HepG2 (cell line): ENCODE measurements around the gene VENTX. TPM values are rescaled to one million over a fixed set of nuclear protein-coding genes. Genes with fewer than 3 reads are reported as not detected.

ENCODE experiments used
- ATAC-seq: fragments of 200-7000 bp; cut with Tn5 transposase; 3 replicates; pipeline ENCODE4 v1.9.1; 2020; ENCODE audit warnings: mild to moderate bottlenecking, moderate library complexity
- BruUV-seq: library from RNA; stranded (reverse); fragments of 400-500 nt; replicated peaks from 2 replicates; lab custom pipeline; 2021; lab: Mats Ljungman, UMichigan
- CTCF ChIA-PET: fragments of 300-600 bp; formaldehyde crosslinking; extraction: SDS; loops from one replicate; lab custom pipeline; 2021; ENCODE audit warnings: low total read pairs, inconsistent platforms, low intra/inter-chr PET ratio; lab: Yijun Ruan, JAX
- POLR2A ChIA-PET: fragments of 350-600 bp; sonication (Branson Sonifier 250); formaldehyde crosslinking; loops from one replicate; lab custom pipeline; 2020; ENCODE audit warnings: antibody characterized with exemption, inconsistent platforms; lab: Yijun Ruan, JAX
- DNase-seq: peaks from one replicate; pipeline ENCODE4 v3.0.0-alpha.2; 2015; ENCODE audit warnings: low spot score
- FAIRE-seq: peaks from 3 replicates; lab custom pipeline; 2011; peaks lifted over from hg19 to GRCh38; lab: Jason Lieb, UNC
- H2AFZ ChIP-seq: one replicate; pipeline ENCODE4 v1.6.1; 2011; ENCODE audit warnings: low read length, inconsistent platforms
- H3K27ac ChIP-seq: fragments of 300-600 bp; 3 replicates; pipeline ENCODE4 v1.8.0; 2011; ENCODE audit warnings: mixed run types, mild to moderate bottlenecking, mixed read lengths, low read length, inconsistent platforms; ENCODE audit not compliant: insufficient read depth; ENCODE audit errors: extremely low read length
- H3K27me3 ChIP-seq, 2 experiments: fragments of 200-600 bp in 1 of 2; 2 replicates in 1 of 2; 3 replicates in 1 of 2; pipeline versions ENCODE4 v1.6.0 to v1.8.0; 2011; ENCODE audit warnings: low read length in 2 of 2, mild to moderate bottlenecking in 2 of 2, moderate library complexity in 2 of 2, inconsistent platforms in 1 of 2; ENCODE audit not compliant: insufficient read depth in 2 of 2, control insufficient read depth in 1 of 2
- H3K36me3 ChIP-seq, 2 experiments: fragments of 200-600 bp in 1 of 2; replicated peaks in 1 of 2; 2 replicates in 1 of 2; 3 replicates in 1 of 2; pipeline versions ENCODE4 v1.5.1 to v1.8.0; 2011; ENCODE audit warnings: low read length in 2 of 2, inconsistent platforms in 1 of 2; ENCODE audit not compliant: insufficient read depth in 2 of 2, control insufficient read depth in 1 of 2
- H3K4me1 ChIP-seq: 2 replicates; pipeline ENCODE4 v1.5.1; 2012; ENCODE audit warnings: low read length, inconsistent platforms; ENCODE audit not compliant: insufficient read depth
- H3K4me2 ChIP-seq: 2 replicates; pipeline ENCODE4 v1.6.0; 2011; ENCODE audit warnings: low read depth, low read length, inconsistent platforms
- H3K4me3 ChIP-seq, 3 experiments: fragments of 200-600 bp in 1 of 3; sonication (generic), shearing (Covaris generic) in 1 of 3; replicated peaks in 1 of 3; 2 replicates each; pipeline ENCODE4 v1.5.1; 2011 to 2016; ENCODE audit warnings: low read length in 3 of 3, inconsistent platforms in 2 of 3, low read depth in 2 of 3, mild to moderate bottlenecking in 2 of 3, control low read depth in 1 of 3, mixed read lengths in 1 of 3; ENCODE audit not compliant: insufficient read depth in 1 of 3
- H3K79me2 ChIP-seq: one replicate; pipeline ENCODE4 v1.6.1; 2011; ENCODE audit warnings: low read length, inconsistent platforms; ENCODE audit not compliant: insufficient read depth
- H3K9ac ChIP-seq: 2 replicates; pipeline ENCODE4 v1.6.0; 2011; ENCODE audit warnings: mild to moderate bottlenecking, low read depth, low read length, inconsistent platforms; ENCODE audit not compliant: insufficient read depth
- H3K9me3 ChIP-seq: 2 replicates; pipeline ENCODE4 v1.5.1; 2012; ENCODE audit warnings: mild to moderate bottlenecking, low read length
- H4K20me1 ChIP-seq: 2 replicates; pipeline ENCODE4 v1.6.0; 2011; ENCODE audit warnings: inconsistent platforms, mild to moderate bottlenecking, low read length, moderate library complexity; ENCODE audit not compliant: insufficient read depth
- AGO2 ChIP-seq: fragments of 200-400 bp; formaldehyde crosslinking; optimal IDR thresholded peaks from 2 replicates; pipeline ENCODE3; 2017; ENCODE audit warnings: mild to moderate bottlenecking, low read depth, low read length, moderate library complexity
- GTF3A ChIP-seq: sonication (generic); formaldehyde crosslinking; conservative IDR thresholded peaks from 2 replicates; pipeline ENCODE4 v1.4.0; 2020; ENCODE audit warnings: mild to moderate bottlenecking, missing genetic modification reagents
- WGBS: methylation state at CpG from one replicate; pipeline ENCODE4 v1.1.6; 2017; ENCODE audit warnings: low lambda C conversion rate; 5-methylcytosine and 5-hydroxymethylcytosine counted together
- in situ Hi-C: cut with HindIII; loops from 2 replicates; pipeline ENCODE4 v1.10.0; 2017; ENCODE audit warnings: low pct_unique_long_range_greater_than_20kb; ENCODE audit not compliant: extremely low pct_ligation_motif_present
- intact Hi-C: fragments of 100-400 bp; cut with micrococcal nuclease; formaldehyde crosslinking; loops from one replicate; pipeline ENCODE4 v1.10.0; 2022; ENCODE audit not compliant: unreplicated experiment
- microRNA counts: library from miRNA; unstranded; fragments of <30 nt; microRNA quantifications from one replicate; lab custom pipeline; 2015
- microRNA-seq: library from miRNA; unstranded; fragments of <30 nt; microRNA quantifications from one replicate; pipeline ENCODE4, GENCODE V29; 2020
- polyA plus RNA-seq, 8 experiments: library from polyadenylated mRNA; depleted of rRNA in 3 of 8; stranded (reverse) in 7 of 8; unstranded in 1 of 8; fragments of >200 nt; fragmentation: Illumina TruSeq in 4 of 8; extraction: Trizol in 4 of 8; gene quantifications; 2 replicates each; pipeline versions ENCODE4 v1.2.1 to v1.2.3, GENCODE V29; 2011 to 2016; ENCODE audit warnings: low read depth in 4 of 8, missing spikeins in 1 of 8, mixed read lengths in 1 of 8; ENCODE audit not compliant: insufficient read depth in 1 of 8
- total RNA-seq, 5 experiments: library from RNA; depleted of rRNA; stranded (reverse); fragments of >200 nt; fragmentation: Illumina TruSeq; extraction: Trizol; gene quantifications; 2 replicates each; pipeline ENCODE4 v1.2.3, GENCODE V29; 2016; ENCODE audit warnings: low read depth in 1 of 5

Gene VENTX
- total and polyA plus RNA-seq, 2 of the 13 experiments (the other 11 are each of a cell fraction or from before 2014, with no cell fraction given), result not detected

GRCh38 chr10:133289761-133290160, 52.1 kb downstream of the VENTX start:
- TF ChIP-seq GTF3A (CRISPR knock-in tag), result no peak
- TF ChIP-seq AGO2, result peak; percentile 48
- no peak overlapping the region for H3K9ac ChIP-seq
- no peaks in the 10 kb centered on the region for H3K79me2 ChIP-seq
- no peak overlapping the region for H3K4me2 ChIP-seq
- no peak for ATAC-seq
- H3K27ac ChIP-seq, result no peak overlapping the region
- H3K4me1 ChIP-seq, result no peaks in the 10 kb centered on the region
- H4K20me1 ChIP-seq, result no peaks in the 10 kb centered on the region
- H3K36me3 ChIP-seq, result peaks cover 17 to 63% of the 10 kb centered on the region in 2 experiments; a peak in 4 of 5 replicates
- DNase-seq, result no peak
- no peaks in the 10 kb centered on the region for H3K27me3 ChIP-seq
- intact Hi-C loops, result no loop called here
- no peak overlapping the region for H2AFZ ChIP-seq
- no peaks in the 10 kb centered on the region for H3K9me3 ChIP-seq
- BruUV-seq, result no TSS peak
- 97% methylated on average over 22 of the region's 24 CpGs for WGBS
- ChIA-PET POLR2A (no interaction called here), CTCF (no interaction called here)
- FAIRE-seq, result no peak
- no peak overlapping the region for H3K4me3 ChIP-seq
- in situ Hi-C loops, result no loop called here

MicroRNAs within 50 kb of the gene (microRNA counts, 767-probe panel; counts per million panel counts)
- not detected for microRNA hsa-miR-202-3p (lab: Ali Mortazavi, UCI)

Small RNA genes within 50 kb of the gene (microRNA-seq; reads per million reads assigned to microRNA genes)
- gene MIR202, result not detected

Other genes starting within 250 kb of the VENTX start
- not detected in 2 replicates for gene ADGRA1, start 149.9 kb upstream of the VENTX start, total RNA-seq (2016; rRNA removed; fragmentation: Illumina TruSeq; extraction: Trizol)
- gene ADGRA1, start 149.9 kb upstream of the VENTX start, polyA plus RNA-seq (2011; rRNA removed), result not detected in 2 replicates
- gene KNDC1, start 77.6 kb upstream of the VENTX start, total RNA-seq (2016; rRNA removed; fragmentation: Illumina TruSeq; extraction: Trizol), result 0.44 TPM in 1 of 2 replicates, not detected in the other
- gene KNDC1, start 77.6 kb upstream of the VENTX start, polyA plus RNA-seq (2011; rRNA removed), result 0.56 and 0.69 TPM in 2 replicates
- gene UTF1, start 7.6 kb upstream of the VENTX start, total RNA-seq (2016; rRNA removed; fragmentation: Illumina TruSeq; extraction: Trizol), result not detected in 2 replicates
- gene UTF1, start 7.6 kb upstream of the VENTX start, polyA plus RNA-seq (2011; rRNA removed), result not detected in 2 replicates
- gene ADAM8, start 39.0 kb downstream of the VENTX start, total RNA-seq (2016; rRNA removed; fragmentation: Illumina TruSeq; extraction: Trizol), result 0.07 and 0.93 TPM in 2 replicates
- 0.24 and 0.65 TPM in 2 replicates for gene ADAM8, start 39.0 kb downstream of the VENTX start, polyA plus RNA-seq (2011; rRNA removed)
- gene TUBGCP2, start 71.0 kb downstream of the VENTX start, total RNA-seq (2016; rRNA removed; fragmentation: Illumina TruSeq; extraction: Trizol), result 34.5 and 44.1 TPM in 2 replicates
- 21.3 and 22.6 TPM in 2 replicates for gene TUBGCP2, start 71.0 kb downstream of the VENTX start, polyA plus RNA-seq (2011; rRNA removed)
- 53.4 and 66.4 TPM in 2 replicates for gene ZNF511, start 71.1 kb downstream of the VENTX start, total RNA-seq (2016; rRNA removed; fragmentation: Illumina TruSeq; extraction: Trizol)
- gene ZNF511, start 71.1 kb downstream of the VENTX start, polyA plus RNA-seq (2011; rRNA removed), result 35.6 and 37.0 TPM in 2 replicates
- not detected in 2 replicates for gene CALY, start 99.0 kb downstream of the VENTX start, total RNA-seq (2016; rRNA removed; fragmentation: Illumina TruSeq; extraction: Trizol)
- 0.08 and 0.21 TPM in 2 replicates for gene CALY, start 99.0 kb downstream of the VENTX start, polyA plus RNA-seq (2011; rRNA removed)
- gene PRAP1, start 109.5 kb downstream of the VENTX start, total RNA-seq (2016; rRNA removed; fragmentation: Illumina TruSeq; extraction: Trizol), result 22.4 and 48.2 TPM in 2 replicates
- 20.8 and 26.7 TPM in 2 replicates for gene PRAP1, start 109.5 kb downstream of the VENTX start, polyA plus RNA-seq (2011; rRNA removed)
- gene FUOM, start 120.2 kb downstream of the VENTX start, total RNA-seq (2016; rRNA removed; fragmentation: Illumina TruSeq; extraction: Trizol), result 60.4 and 64.2 TPM in 2 replicates
- 27.5 and 29.3 TPM in 2 replicates for gene FUOM, start 120.2 kb downstream of the VENTX start, polyA plus RNA-seq (2011; rRNA removed)
- gene ECHS1, start 135.5 kb downstream of the VENTX start, total RNA-seq (2016; rRNA removed; fragmentation: Illumina TruSeq; extraction: Trizol), result 195 and 233 TPM in 2 replicates
- gene ECHS1, start 135.5 kb downstream of the VENTX start, polyA plus RNA-seq (2011; rRNA removed), result 26.4 and 32.7 TPM in 2 replicates
- 0.49 and 0.52 TPM in 2 replicates for gene PAOX, start 141.4 kb downstream of the VENTX start, total RNA-seq (2016; rRNA removed; fragmentation: Illumina TruSeq; extraction: Trizol)
- 0.77 and 1.1 TPM in 2 replicates for gene PAOX, start 141.4 kb downstream of the VENTX start, polyA plus RNA-seq (2011; rRNA removed)
- gene MTG1, start 156.3 kb downstream of the VENTX start, total RNA-seq (2016; rRNA removed; fragmentation: Illumina TruSeq; extraction: Trizol), result 29.9 and 42.0 TPM in 2 replicates
- gene MTG1, start 156.3 kb downstream of the VENTX start, polyA plus RNA-seq (2011; rRNA removed), result 103 and 108 TPM in 2 replicates
- gene SPRN, start 186.8 kb downstream of the VENTX start, total RNA-seq (2016; rRNA removed; fragmentation: Illumina TruSeq; extraction: Trizol), result not detected in 2 replicates
- gene SPRN, start 186.8 kb downstream of the VENTX start, polyA plus RNA-seq (2011; rRNA removed), result not detected in 2 replicates
- 0.32 and 0.46 TPM in 2 replicates for gene SCART1, start 216.1 kb downstream of the VENTX start, total RNA-seq (2016; rRNA removed; fragmentation: Illumina TruSeq; extraction: Trizol)
- 1.1 and 1.4 TPM in 2 replicates for gene SCART1, start 216.1 kb downstream of the VENTX start, polyA plus RNA-seq (2011; rRNA removed)